Keratinocyte (primary cell): ENCODE data around the gene MOCS2. TPM values are rescaled to one million over a fixed set of nuclear protein-coding genes. Genes with fewer than 3 reads are reported as not detected.

Experiments used
- DNase-seq: peaks from one replicate; pipeline ENCODE4 v3.0.0-alpha.2; 2011; ENCODE audit warnings: low read depth, missing footprints, low spot score
- FAIRE-seq: peaks from 2 replicates; lab custom pipeline; 2011; peaks lifted over from hg19 to GRCh38; lab: Jason Lieb, UNC
- H2AFZ ChIP-seq: 2 replicates; pipeline ENCODE4 v1.6.0; 2012; ENCODE audit warnings: low read length, control low read depth, inconsistent platforms; ENCODE audit not compliant: control insufficient read depth
- H3K27ac ChIP-seq: 2 replicates; pipeline ENCODE4 v1.5.1; 2011; ENCODE audit warnings: low read length; ENCODE audit not compliant: control insufficient read depth, insufficient read depth
- H3K27me3 ChIP-seq: 3 replicates; pipeline ENCODE4 v1.6.0; 2011; ENCODE audit warnings: low read length; ENCODE audit not compliant: control insufficient read depth, insufficient read depth; ENCODE audit errors: extremely low read depth
- H3K36me3 ChIP-seq, 2 experiments: 2 replicates in 1 of 2; 3 replicates in 1 of 2; pipeline ENCODE4 v1.5.1; 2011; ENCODE audit warnings: low read length in 2 of 2, mild to moderate bottlenecking in 1 of 2; ENCODE audit not compliant: control insufficient read depth in 2 of 2, insufficient read depth in 2 of 2; ENCODE audit errors: extremely low read depth in 1 of 2
- H3K4me1 ChIP-seq: 3 replicates; pipeline ENCODE4 v1.5.1; 2011; ENCODE audit warnings: low read length; ENCODE audit not compliant: control insufficient read depth, insufficient read depth; ENCODE audit errors: extremely low read depth
- H3K4me2 ChIP-seq: 3 replicates; pipeline ENCODE4 v1.6.0; 2011; ENCODE audit warnings: low read depth, low read length; ENCODE audit not compliant: control insufficient read depth, insufficient read depth; ENCODE audit errors: extremely low read depth
- H3K4me3 ChIP-seq, 3 experiments: fragments of 200-600 bp in 1 of 3; sonication (generic) in 1 of 3; 2 replicates in 2 of 3; 3 replicates in 1 of 3; pipeline ENCODE4 v1.5.1; 2011 to 2016; ENCODE audit warnings: low read length in 3 of 3, mild to moderate bottlenecking in 3 of 3, control low read depth in 2 of 3, inconsistent platforms in 1 of 3, low read depth in 1 of 3, mixed read lengths in 1 of 3, mixed run types in 1 of 3, moderate library complexity in 1 of 3; ENCODE audit not compliant: control insufficient read depth in 2 of 3, insufficient read depth in 2 of 3; ENCODE audit errors: extremely low read depth in 1 of 3
- H3K79me2 ChIP-seq: 2 replicates; pipeline ENCODE4 v1.6.0; 2012; ENCODE audit warnings: low read length; ENCODE audit not compliant: control insufficient read depth, insufficient read depth
- H3K9ac ChIP-seq: 3 replicates; pipeline ENCODE4 v1.6.0; 2011; ENCODE audit warnings: low read length; ENCODE audit not compliant: control insufficient read depth, insufficient read depth; ENCODE audit errors: extremely low read depth
- H3K9me1 ChIP-seq: 3 replicates; pipeline ENCODE4 v1.6.0; 2011; ENCODE audit warnings: low read length; ENCODE audit not compliant: control insufficient read depth, insufficient read depth; ENCODE audit errors: extremely low read depth
- H3K9me3 ChIP-seq: 2 replicates; pipeline ENCODE4 v1.5.1; 2012; ENCODE audit warnings: low read depth, low read length; ENCODE audit not compliant: control insufficient read depth
- H4K20me1 ChIP-seq: 3 replicates; pipeline ENCODE4 v1.6.0; 2011; ENCODE audit warnings: low read length; ENCODE audit not compliant: control insufficient read depth, insufficient read depth; ENCODE audit errors: extremely low read depth
- CTCF ChIP-seq, 3 experiments: IDR thresholded peaks in 1 of 3; conservative IDR thresholded peaks in 1 of 3; optimal IDR thresholded peaks in 1 of 3; 2 replicates in 2 of 3; 3 replicates in 1 of 3; pipeline versions ENCODE3 to v1.5.1; 2011; ENCODE audit warnings: low read length in 3 of 3, mild to moderate bottlenecking in 3 of 3, moderate library complexity in 2 of 3, control low read depth in 1 of 3, inconsistent platforms in 1 of 3; ENCODE audit not compliant: insufficient read depth in 2 of 3; ENCODE audit errors: extremely low read depth in 1 of 3
- EZH2 ChIP-seq: IDR thresholded peaks from one replicate; pipeline ENCODE4 v1.6.1; 2012; ENCODE audit warnings: inconsistent platforms, mild to moderate bottlenecking, low read length, moderate library complexity
- dilution Hi-C: fragments of 300-500 bp; cut with MboI; formaldehyde crosslinking; loops from one replicate; pipeline ENCODE4 v1.7.0; 2020; ENCODE audit warnings: low sequenced_read_pairs; ENCODE audit not compliant: extremely low pct_ligation_motif_present
- polyA plus RNA-seq, 5 experiments: library from polyadenylated mRNA; depleted of rRNA in 3 of 5; stranded (reverse) in 3 of 5; stranded (forward) in 1 of 5; unstranded in 1 of 5; fragments of >200 nt; gene quantifications; 1 replicate in 1 of 5; 2 replicates in 3 of 5; 3 replicates in 1 of 5; pipeline versions ENCODE4 v1.2.1 to v1.2.3, GENCODE V29; 2011 to 2012; ENCODE audit warnings: missing spikeins in 2 of 5, low read depth in 1 of 5, low replicate concordance in 1 of 5

Gene MOCS2
- polyA plus RNA-seq, 1 donor (not counting 4 experiments of a cell fraction or from before 2014, with no cell fraction given): 54.3 TPM

GRCh38 chr5:53071298-53071697 lies 38.3 kb downstream of the MOCS2 start:
- H3K36me3 ChIP-seq: peaks cover 39 to 57% of the 10 kb centered on the region in 2 experiments
- H4K20me1 ChIP-seq: no peaks in the 10 kb centered on the region
- no peak overlapping the region for H3K4me3 ChIP-seq
- no peak overlapping the region for H2AFZ ChIP-seq
- no peak overlapping the region for H3K4me2 ChIP-seq
- H3K9me3 ChIP-seq: no peaks in the 10 kb centered on the region
- no peaks in the 10 kb centered on the region for H3K27me3 ChIP-seq
- dilution Hi-C loops: no loop called here
- H3K9me1 ChIP-seq: no peaks in the 10 kb centered on the region
- no peak overlapping the region for H3K9ac ChIP-seq
- H3K79me2 ChIP-seq: no peaks in the 10 kb centered on the region
- no peaks in the 10 kb centered on the region for H3K4me1 ChIP-seq
- no peak overlapping the region for H3K27ac ChIP-seq
- no peak for FAIRE-seq
- no peak for TF ChIP-seq CTCF (optimal IDR thresholded peaks at IDR 0.05 in 1 of 3, IDR thresholded peaks at IDR 0.05 in 1 of 3, conservative IDR thresholded peaks at IDR 0.05 in 1 of 3; ENCODE audit: extremely low read depth in 1 of 3, insufficient read depth in 2 of 3, low read length in 3 of 3)
- no peak for TF ChIP-seq EZH2
- DNase-seq: no peak

GRCh38 chr5:53069626-53070025 lies 39.9 kb downstream of the MOCS2 start:
- no peak for FAIRE-seq

More at GRCh38 chr5:53069626-53070025, 39.9 kb downstream of the MOCS2 start:
- no peak overlapping the region for H2AFZ ChIP-seq
- no peaks in the 10 kb centered on the region for H4K20me1 ChIP-seq
- no peaks in the 10 kb centered on the region for H3K27me3 ChIP-seq
- H3K4me1 ChIP-seq: no peaks in the 10 kb centered on the region
- H3K27ac ChIP-seq: no peak overlapping the region
- no peak for DNase-seq
- dilution Hi-C loops: no loop called here
- no peak overlapping the region for H3K4me3 ChIP-seq
- no peaks in the 10 kb centered on the region for H3K9me3 ChIP-seq
- H3K9me1 ChIP-seq: no peaks in the 10 kb centered on the region
- H3K36me3 ChIP-seq: peaks cover 35 to 60% of the 10 kb centered on the region in 2 experiments
- no peak overlapping the region for H3K4me2 ChIP-seq
- H3K9ac ChIP-seq: no peak overlapping the region
- TF ChIP-seq EZH2: no peak
- TF ChIP-seq CTCF (optimal IDR thresholded peaks at IDR 0.05 in 1 of 3, IDR thresholded peaks at IDR 0.05 in 1 of 3, conservative IDR thresholded peaks at IDR 0.05 in 1 of 3; ENCODE audit: extremely low read depth in 1 of 3, insufficient read depth in 2 of 3, low read length in 3 of 3): no peak
- no peaks in the 10 kb centered on the region for H3K79me2 ChIP-seq
